Activated CD4-positive, CD25-positive, alpha-beta regulatory T cell treated with anti-CD3 and anti-CD28 coated beads, Interleukin-2, amount 50 U/mL, for 24 hours (primary cell): ENCODE measurements around the gene MYB.
"Not testable (repeated sequence)": the region's sequence is repeated elsewhere in the genome, so short reads cannot be mapped to it uniquely, and the experiment has no call there.

Experiments used
- ATAC-seq, 2 donors: fragments of 150-1000 bp; cut with Tn5 transposase; one replicate each; pipeline ENCODE4 v1.10.0; 2021; ENCODE audit warnings: mild to moderate bottlenecking in 1 of 2, moderate library complexity in 1 of 2

MYB gene

DNA sequence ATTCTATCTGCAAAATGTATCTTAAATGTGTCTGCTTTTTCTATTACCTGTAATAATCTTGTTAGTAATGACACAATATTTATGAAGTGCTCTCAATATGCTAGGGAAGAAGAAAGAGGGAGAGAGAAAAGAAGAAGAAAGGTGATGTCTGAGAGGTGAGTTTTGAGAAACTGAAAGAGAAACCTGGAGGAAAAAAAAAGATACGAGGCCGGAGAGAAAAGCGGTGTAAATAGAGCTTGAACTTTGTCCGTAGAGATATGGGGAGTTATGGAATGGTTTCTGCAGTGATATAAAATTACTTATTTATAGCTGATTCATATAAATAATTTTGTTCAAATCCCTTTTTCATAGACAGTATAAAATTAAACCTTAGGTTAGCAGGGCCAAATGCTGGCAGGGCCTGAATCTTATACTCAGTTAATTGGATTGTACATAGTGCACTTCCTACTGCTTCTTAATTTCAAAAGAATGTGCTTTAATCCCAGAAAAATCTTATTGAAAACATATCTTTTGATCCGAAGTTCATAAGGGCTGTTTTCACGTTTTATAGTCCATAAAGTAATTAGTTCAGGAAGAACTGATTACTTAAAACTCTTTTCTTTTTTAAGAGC, 43.0 kb downstream of the MYB start:
- no peak for ATAC-seq

- no peak for ATAC-seq
Measured at GRCh38 chr6:135225911-135226310, 44.8 kb downstream of the MYB start.

DNA sequence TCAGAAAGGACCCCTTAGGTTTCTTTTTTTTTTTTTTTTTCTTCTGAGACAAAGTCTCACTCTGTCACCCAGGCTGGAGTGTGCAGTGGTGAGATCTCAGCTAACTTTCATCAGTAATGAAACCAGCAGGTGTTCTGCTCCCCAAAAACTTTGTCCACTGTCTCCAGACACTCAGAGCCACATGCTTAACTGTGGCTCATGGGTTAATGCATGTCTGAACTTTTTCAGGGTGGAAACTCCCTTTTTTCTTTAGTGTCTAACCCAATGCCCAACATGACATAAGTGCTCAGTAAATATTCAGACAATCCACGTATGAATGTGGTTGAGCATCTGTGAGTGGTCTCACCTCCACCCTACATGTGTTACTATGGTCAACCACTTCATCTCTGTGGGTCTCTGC, 45.4 kb downstream of the MYB start:
- peak; percentile 47 to 58 for ATAC-seq

- no peak for ATAC-seq
Measured at GRCh38 chr6:135227349-135227748, 46.2 kb downstream of the MYB start.

DNA sequence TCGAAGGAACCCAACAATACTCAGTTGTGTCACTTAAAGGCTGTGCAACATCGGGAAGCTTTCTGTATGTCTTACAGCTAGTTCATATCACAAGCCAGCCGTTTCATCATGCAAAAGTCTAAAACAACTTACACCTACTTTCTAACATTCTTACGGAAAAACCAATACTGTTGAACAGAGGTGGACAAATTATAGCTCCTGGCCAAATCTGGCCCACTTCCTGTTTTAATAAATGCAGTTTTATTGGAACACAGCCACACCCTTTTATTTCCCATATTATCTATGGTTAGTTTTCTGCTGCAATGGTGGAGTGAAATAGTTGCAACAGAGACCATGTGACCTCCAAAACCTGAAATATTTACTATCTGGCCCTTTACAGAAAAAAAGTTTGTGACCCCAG, 46.6 kb downstream of the MYB start:
- no peak for ATAC-seq

DNA sequence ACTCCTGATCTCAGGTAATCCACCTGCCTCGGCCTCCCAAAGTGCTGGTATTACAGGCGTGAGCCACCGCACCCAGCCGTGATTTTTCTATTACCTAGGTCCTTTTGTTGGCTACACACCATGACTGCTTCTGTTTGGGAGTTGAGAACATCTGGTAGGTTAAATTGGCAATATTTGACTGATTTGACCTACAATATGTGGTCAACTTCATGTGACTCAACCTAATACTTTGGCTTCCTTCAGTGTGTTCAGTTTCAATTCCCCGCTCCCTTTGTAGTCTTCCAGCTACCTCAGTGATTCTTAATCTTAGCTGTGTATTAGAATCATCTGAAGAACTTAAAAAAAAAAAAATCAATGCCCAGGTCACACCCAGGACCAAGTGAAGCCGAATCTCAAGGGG, 47.4 kb downstream of the MYB start:
- ATAC-seq, result no peak

DNA sequence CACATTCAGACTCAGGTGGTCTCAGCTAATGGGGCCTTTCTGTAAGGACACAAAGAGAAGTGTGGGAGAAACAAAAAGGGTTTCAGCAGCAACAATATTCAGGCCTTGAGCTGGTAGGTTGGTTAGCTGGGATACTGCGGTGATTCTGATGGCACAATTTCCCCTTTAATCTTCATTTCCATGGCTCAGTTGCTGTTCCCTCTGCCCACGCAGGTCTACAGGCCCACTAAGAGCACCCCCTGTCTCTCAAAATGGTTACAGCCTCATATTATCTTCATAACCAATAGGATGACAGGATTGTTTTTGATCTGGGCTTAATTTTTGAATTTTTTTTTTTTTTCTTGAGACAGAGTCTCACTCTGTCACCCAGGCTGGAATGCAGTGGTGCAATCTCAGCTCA, 48.9 kb downstream of the MYB start:
- ATAC-seq, result no peak

GRCh38 chr6:135230711-135231468, 49.8 kb downstream of the MYB start:
- no peak for ATAC-seq

GRCh38 chr6:135231469-135231844, 50.3 kb downstream of the MYB start:
- ATAC-seq, result peak; percentile 62 to 77

- ATAC-seq, result no peak
Measured at GRCh38 chr6:135233686-135234491, 52.8 kb downstream of the MYB start.

- no peak for ATAC-seq
Measured at GRCh38 chr6:135234492-135234780, 53.3 kb downstream of the MYB start.

GRCh38 chr6:135235716-135236115, 54.6 kb downstream of the MYB start:
- no peak for ATAC-seq

- no peak for ATAC-seq
Measured at GRCh38 chr6:135236319-135236718, 55.2 kb downstream of the MYB start.

DNA sequence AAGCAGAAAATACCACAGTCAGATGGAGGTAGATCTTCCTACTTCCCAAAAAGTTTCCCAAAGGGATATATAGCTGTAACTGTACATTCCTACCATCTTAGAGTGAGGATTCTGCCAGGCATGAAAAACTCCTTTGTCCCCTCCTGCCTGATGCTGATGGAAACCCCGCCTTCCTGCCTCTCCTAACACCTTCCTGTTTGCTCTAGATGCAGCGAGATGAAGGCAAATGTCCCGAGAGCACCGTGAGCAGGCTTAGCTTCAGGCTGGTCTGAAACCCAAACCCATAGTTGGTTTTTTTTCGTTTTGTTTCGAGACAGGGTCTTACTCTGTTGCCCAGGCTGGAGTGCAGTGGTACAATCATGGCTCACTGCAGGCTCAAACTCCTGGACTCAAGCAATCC, 55.6 kb downstream of the MYB start:
- ATAC-seq, result no peak

DNA sequence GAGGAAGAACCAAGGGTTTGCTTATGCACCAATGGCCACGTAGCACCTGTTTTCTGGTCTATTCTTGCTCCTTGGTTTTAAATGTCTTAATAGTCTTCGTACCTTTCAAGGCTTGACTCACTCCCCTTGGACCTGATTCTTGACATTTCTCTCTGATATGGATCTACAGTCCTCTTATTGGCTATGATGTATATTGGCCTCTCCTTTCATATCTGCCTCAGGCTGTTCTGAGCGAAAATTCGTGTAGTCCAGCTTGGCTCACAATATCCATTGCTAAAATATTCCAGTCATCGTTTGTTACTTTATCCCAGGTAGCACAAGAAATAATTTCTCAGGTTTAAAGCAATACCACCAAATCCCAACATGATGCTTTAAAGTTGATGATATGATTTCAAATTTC, 59.6 kb downstream of the MYB start:
- no peak for ATAC-seq

- ATAC-seq, result no peak
Measured at GRCh38 chr6:135243871-135244796, 63.0 kb downstream of the MYB start.

DNA sequence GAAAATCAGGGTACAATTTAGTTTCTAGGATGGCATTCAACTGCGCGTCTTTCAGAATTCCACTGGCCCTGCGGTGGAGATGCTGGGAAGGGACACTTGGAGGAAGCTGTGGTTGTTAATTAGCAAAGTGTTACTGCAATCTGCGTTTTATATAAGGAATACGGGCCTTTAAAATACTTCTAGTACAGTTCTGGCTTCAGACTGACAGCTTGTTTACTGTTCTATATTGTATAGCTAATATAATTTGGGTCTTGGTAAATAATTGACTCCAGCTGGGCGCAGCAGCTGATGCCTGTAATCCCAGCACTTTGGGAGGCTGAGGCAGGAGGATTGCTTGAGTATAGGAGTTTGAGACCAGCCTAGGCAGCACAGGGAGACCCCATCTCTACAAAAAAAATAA, 63.7 kb downstream of the MYB start:
- ATAC-seq, result no peak

DNA sequence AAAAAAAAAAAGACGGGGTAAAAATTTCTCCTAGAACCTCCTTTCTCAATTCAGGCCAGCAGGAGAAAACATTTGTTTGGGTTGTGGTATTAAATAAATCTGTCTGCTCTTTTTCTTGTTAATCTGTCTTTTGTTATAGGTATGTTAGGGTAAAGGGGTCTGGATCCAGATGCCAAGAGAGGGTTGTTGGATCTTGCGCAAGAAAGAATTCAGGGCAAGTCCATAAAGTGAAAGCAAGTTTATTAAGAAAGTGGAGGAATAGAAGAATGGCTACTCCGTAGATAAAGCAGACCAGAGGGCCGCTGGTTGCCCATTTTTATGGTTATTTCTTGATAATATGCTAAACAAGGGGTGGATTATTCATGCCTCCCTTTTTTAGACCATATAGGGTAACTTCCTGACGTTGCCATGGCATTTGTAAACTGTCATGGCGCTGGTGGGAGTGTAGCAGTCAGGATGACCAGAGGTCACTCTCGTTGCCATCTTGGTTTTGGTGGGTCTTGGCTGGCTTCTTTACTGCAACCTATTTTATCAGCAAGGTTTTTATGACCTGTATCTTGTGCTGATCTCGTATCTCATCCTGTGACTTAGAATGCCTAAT, 65.4 kb downstream of the MYB start:
- ATAC-seq, result not testable (repeated sequence)

- ATAC-seq, result no peak
Measured at GRCh38 chr6:135250234-135250633, 69.1 kb downstream of the MYB start.

DNA sequence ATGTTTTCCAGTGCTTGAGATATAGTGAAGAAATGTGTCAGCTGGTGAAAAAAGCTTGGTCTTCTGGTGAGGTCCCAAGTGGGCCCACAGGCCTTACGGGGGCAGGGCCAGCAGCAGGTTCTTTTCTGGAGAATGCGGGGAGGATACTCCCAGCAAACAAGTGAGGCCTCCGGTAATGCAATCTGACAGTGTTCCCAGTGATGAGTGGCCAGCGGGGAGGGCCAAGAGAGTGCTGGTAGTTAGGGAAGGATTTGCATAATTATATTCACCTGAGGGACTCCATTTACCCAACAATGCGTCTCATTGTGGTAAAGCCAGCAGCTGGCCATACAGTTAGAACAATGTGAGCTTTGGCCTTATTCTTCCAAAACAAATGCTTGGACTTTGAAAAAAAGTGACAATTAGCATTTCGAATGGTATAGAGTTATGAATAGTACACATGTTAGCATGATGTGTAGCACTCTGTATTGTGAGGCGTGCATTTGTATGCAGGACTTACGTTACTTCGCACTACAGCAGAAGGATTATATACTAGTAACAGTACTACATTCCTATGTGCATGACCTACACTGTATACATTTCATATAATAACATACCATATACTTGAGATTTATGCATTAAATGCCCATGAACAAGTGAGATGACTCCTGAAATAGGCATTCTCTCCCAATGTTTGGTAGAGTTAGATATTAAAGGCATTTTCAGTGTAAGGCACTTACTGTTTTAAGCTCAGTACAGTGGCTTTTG, 69.8 kb downstream of the MYB start:
- no peak for ATAC-seq

DNA sequence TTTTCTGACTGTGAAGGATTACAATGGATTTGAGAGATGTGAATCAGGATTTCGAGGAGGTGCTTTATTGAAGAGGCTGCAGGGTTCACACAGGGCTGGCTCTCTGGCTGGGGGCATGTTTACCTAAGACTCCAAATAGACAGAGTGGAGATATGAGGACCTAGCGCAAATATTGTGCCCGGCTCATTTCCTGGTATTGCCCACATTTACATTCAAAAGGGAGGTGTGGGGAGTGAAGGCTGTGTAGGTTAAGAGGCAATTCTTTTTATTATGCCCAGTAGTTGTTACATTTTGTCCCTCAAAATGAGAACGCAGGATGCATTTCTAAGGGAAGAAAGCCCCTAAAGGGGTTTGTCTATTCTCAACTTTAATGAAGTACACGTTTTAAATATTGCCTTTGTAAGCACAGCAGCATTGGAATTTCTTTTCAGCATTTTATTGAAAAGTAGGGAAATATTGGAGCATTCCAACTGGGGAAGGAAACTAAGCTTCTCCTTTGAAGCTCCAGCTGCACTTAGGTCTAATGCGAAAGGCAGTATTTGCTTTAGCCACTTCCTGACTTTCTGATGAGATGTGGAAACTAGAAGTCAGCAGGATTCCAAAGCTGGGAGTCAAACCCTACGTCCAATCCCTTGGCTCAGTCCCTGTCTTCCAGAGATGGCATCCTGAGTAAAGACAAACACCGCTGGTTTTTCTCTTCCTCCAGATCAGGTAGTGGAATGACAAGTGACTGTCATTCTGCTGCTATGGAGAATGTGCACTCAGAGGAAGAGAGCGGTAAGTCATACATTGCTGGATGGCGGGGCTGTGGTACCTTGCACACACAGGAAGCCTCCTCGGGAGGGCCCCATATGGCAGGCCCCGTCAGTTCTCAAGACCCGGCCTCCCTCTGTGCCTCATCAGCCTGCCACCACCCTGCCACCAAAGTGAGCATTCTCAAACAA, 70.7 kb downstream of the MYB start:
- no peak for ATAC-seq
